GM19372 (cell line): ENCODE results near the gene PHGDH.
"Not testable (repeated sequence)": the region's sequence is repeated elsewhere in the genome, so short reads cannot be mapped to it uniquely, and the experiment has no call there.

Experiments
- ATAC-seq: cut with Tn5 transposase; IDR thresholded peaks from one replicate; pipeline ENCODE4 v1.9.1; 2021; ENCODE audit warnings: mild to moderate bottlenecking, low read depth, moderate library complexity; ENCODE audit not compliant: unreplicated experiment

PHGDH gene

GRCh38 chr1:119696863-119697262 is 14.9 kb upstream of the PHGDH start:
- ATAC-seq, result not testable (repeated sequence)

DNA sequence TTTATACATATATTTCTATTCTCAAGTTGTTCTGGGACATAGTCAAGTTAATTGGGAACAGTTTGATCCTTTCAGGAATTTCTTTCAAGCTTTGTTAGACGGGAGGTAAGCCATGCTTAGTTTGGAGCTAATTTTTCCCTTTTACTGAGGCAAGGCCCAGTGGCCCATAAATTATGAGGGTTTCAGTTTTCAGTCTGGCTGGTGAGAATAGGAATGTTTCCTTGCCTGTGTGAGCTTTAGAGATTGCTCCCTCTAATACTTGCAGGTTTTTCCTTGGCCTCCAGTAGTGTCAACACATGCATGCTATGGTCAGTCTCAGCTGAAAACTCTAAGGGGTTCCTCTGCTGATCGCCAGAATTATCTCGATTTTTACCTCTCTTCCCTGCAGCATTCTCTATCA is 14.1 kb upstream of the PHGDH start:
- no peak for ATAC-seq

DNA sequence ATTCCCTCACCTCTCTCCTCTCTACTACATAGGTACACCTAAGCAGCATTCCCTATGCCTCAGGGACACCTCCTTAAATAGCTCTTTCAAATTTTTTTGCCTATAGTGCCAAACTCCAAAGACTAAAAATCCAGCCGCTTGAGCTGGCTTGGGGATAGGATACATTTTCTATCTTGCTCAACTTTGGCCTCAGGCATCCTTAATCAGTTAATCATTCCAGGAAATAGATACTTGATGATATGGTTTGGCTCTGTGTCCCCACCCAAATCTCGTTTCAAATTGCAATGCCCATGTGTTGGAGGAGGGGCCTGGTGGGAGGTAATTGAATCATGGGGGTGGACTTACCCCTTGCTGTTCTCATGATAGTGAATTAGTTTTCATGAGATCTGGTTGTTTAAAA is 11.4 kb upstream of the PHGDH start:
- ATAC-seq, result no peak

DNA sequence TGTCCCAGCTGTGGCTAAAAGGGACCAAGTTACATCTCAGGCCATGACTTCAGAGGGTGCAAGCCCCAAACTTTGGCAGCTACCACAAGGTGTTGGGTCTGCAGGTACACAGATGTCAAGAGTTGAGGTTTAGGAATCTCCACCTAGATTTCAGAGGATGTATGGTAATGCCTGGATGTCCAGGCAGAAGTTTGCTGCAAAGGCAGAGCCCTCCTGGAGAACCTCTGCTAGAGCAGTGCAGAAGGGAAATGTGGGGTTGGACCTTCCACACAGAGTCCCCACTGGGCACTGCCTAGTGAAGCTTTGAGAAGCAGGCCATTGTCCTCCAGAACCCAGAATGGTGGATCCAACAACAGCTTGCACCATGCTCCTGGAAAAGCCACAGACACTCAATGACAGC is 10.1 kb upstream of the PHGDH start:
- ATAC-seq, result no peak

GRCh38 chr1:119702384-119702783 is 9.3 kb upstream of the PHGDH start:
- ATAC-seq, result no peak

DNA sequence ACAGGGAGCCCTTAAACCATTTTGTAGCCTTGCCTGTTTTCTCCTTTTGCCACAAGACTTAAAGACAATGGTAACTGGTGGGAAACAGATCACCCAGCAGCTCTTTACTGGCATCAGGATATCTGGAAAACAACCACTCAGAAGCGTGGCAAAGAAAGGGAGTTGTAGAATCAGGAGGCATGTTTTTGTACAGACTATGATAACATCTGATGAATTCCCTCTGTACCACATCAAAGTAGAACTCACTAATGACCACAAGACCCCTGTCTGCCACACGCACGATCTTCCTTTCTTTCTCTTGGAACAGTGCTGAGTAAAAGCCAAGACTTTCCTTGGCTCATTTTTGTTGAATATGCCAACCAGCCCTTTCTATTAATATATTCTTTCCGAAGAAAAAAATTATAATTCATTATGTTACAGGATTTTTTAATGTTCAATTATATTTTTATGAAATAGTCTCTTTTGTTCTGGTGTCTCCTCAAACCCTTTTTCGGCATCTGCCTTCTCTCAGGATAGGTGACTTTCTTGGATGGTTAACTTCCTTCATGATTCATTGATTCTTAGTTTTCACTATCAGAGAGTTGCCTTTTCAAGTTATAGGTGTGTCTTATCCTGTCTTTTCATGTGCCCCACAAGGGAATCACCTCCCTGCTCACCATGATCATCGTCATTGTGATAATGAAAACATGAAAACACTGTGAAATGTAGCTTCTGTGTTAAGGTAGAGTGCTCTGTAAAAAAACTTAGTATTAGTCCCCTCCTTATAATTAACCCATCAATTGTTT is 7.9 kb upstream of the PHGDH start:
- ATAC-seq, result no peak

- not testable (repeated sequence) for ATAC-seq
Measured at GRCh38 chr1:119706599-119706998, 5.1 kb upstream of the PHGDH start.

GRCh38 chr1:119711356-119711803 is 354 bp upstream of the PHGDH start:
- ATAC-seq, result not testable (repeated sequence)

- ATAC-seq, result no peak
Measured at GRCh38 chr1:119712342-119713038, 756 bp downstream of the PHGDH start.

DNA sequence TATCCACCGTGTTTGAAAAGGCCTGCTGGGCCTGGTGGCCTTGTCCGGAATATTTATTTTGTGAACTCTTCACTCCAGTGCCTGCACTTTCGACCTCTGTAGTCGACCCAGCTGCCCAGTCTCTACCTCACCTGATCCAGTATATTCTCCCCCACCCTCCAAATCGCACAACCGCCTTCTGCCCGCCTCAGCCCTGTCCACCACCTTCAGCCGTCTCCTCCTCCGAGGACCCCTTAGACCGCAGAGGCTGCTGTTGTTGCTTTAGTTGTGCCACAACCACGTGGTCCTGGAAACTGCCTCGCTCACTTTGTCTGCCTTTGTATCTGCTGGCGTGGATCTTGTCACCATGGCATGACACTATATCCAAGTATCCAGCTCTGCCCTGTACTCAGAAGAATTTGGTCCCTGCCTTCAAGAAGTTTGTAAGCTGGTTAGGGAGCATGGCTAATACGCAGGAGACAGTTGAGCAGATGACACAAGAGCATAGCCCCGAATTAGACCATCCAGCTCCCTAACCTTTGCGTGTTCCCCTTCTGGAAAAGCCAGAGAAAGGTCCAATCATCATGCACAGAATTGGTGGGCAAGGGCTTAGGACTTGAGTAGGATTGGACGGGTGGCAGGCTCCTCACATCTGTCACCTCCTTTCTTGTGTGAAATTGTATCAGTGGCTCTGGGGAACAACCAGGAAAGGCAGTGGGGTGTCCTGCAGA is 1.5 kb downstream of the PHGDH start:
- ATAC-seq, result no peak

DNA sequence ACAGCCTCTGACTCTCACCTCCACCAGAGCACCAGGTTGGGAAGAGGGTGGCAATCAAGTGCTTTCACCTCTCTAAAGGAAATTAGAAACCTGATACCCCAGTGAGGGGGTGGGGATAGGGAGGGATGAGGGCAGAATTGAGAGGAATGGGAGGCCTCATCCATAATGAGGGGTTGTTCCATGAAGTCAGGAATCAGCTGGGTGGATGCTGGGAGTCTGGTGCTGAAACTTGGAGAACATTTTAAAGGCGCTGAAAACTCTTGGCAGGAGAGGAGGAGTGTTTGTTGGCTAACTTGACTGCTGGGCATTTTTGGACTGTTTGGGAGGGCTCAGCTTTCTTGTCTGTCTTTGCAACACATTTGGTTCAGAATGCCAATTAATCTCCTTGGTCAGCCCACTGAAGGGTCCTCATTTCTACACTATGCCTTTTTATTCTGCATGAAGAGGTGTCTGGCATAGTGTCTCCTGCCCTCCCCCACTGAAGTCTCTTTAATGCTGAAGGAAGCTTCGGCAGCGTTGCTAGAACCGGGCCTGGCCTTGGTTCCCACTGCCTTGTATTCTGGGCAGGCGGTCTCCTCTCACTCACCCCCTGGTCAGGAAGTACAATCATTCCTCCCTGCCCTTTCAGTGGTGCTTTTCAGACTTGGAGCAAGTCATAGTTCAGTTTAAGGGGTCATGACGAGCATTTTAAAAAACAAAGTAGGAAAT is 2.2 kb downstream of the PHGDH start:
- no peak for ATAC-seq

- no peak for ATAC-seq
Measured at GRCh38 chr1:119714583-119714982, 2.8 kb downstream of the PHGDH start.

GRCh38 chr1:119715542-119715941 is 3.8 kb downstream of the PHGDH start:
- ATAC-seq, result no peak

DNA sequence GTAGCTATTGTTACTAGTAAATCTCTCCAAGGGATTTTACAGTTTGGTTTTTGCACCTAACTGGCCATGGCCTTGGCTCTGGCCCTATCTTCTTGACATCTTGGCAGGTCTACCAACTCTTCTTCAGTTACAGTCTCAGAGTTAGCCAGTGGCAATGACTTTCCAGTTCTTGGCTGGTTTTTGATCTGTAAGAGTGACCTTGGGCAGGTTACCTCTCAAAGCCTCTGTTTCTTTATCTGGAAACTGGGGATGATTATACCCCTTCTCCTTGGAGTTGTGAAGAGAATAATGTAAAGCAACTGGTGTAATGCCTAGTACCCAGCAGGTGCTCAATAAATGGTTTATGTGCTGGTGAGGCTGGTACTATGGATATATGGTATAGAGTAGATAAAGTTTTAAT is 6.7 kb downstream of the PHGDH start:
- no peak for ATAC-seq

DNA sequence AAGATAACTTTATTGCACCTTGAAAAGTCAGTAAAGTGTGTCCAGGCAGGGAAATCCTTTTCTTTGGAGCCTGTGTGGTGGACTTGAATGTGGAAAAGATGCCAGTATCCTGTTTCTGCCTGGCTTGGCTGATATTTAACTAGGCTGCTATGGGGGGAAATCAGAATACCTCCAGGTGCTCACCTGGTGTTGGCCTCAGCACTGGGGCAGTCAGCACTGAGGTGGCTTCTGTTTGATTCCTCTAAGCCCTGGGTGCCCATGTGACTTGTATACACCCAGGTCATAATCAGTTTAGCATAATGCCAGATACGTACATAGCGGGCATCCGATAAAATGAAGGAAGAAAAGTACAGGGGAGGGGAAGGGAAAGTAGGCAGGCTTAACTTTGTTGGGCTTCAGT is 7.2 kb downstream of the PHGDH start:
- no peak for ATAC-seq

- no peak for ATAC-seq
Measured at GRCh38 chr1:119720866-119721440, 9.2 kb downstream of the PHGDH start.

- no peak for ATAC-seq
Measured at GRCh38 chr1:119721896-119722295, 10.2 kb downstream of the PHGDH start.

DNA sequence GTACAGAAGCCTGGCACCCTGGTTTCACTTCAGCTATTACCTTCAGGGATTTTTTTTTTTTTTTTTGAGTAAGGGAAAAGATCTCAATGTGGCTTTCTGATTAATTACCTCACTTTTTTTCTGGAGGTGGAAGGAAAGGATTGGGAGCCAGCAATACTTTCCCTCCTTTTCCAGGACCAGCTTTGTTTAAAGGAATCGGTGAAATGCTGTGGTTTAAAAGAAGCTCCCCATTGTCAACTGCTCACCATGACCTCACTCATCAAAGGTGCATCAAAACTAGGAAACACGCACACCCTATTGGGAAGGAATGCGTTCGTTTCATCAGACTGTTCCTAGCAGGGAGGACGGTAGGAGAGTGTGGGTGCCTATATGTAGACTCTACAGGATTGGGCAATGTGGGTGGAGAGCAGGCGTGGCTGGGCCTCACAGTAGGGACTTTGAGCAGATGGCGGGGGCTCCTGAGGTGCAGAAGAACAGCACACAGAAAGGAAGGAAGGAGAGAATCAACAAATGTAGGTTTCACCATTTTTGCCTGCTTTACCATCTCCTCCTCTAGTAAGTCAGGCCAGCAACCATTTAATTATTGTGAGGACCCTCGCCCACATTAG is 13.0 kb downstream of the PHGDH start:
- no peak for ATAC-seq

DNA sequence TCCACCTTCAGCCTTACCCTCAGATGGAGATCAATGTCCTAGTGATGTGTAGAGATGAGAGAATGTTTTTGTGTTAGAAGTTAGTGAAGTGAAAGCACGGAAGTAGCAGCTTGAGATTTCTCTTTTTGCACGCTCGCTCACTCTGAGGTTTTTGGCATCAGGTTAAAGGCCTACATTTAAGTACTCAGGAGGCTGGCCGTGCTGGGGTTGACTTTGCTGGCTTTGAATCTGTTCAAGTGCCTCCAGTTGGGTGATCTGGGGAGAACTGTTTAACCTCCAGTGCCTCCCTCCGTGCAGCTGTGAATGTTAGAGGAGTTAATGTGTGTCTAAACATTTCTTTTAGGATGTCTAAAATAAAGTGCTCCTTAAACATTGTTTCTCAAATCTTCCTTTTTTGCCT is 13.9 kb downstream of the PHGDH start:
- no peak for ATAC-seq

GRCh38 chr1:119727991-119728390 is 16.3 kb downstream of the PHGDH start:
- no peak for ATAC-seq
